Endothelial cell (in vitro differentiated cells): ENCODE data around the gene RUFY2. TPM values are rescaled to one million over a fixed set of nuclear protein-coding genes. Genes with fewer than 3 reads are reported as not detected.
A peak's percentile ranks its signal among the peaks of the same experiment; 100 is the strongest.

Experiments used
- DNase-seq: peaks from one replicate; pipeline ENCODE4 v3.0.0; 2021; ENCODE audit warnings: low spot score
- H3K27ac Mint-ChIP-seq: one replicate; pipeline ENCODE4 v1.8.0; 2021; ENCODE audit warnings: mixed read lengths, inconsistent platforms; ENCODE audit not compliant: unreplicated experiment
- H3K27me3 Mint-ChIP-seq: one replicate; pipeline ENCODE4 v1.8.0; 2021; ENCODE audit warnings: mild to moderate bottlenecking, moderate library complexity, mixed read lengths, inconsistent platforms; ENCODE audit not compliant: unreplicated experiment
- H3K36me3 Mint-ChIP-seq: one replicate; pipeline ENCODE4 v1.8.0; 2021; ENCODE audit warnings: mild to moderate bottlenecking, low read depth, mixed read lengths, inconsistent platforms; ENCODE audit not compliant: unreplicated experiment
- H3K4me1 Mint-ChIP-seq: one replicate; pipeline ENCODE4 v1.8.0; 2021; ENCODE audit warnings: mild to moderate bottlenecking, mixed read lengths, inconsistent platforms; ENCODE audit not compliant: unreplicated experiment
- H3K4me3 Mint-ChIP-seq: one replicate; pipeline ENCODE4 v1.8.0; 2021; ENCODE audit warnings: mild to moderate bottlenecking, mixed read lengths, inconsistent platforms; ENCODE audit not compliant: unreplicated experiment
- H3K9me3 Mint-ChIP-seq: one replicate; pipeline ENCODE4 v1.8.0; 2021; ENCODE audit warnings: mixed read lengths, inconsistent platforms; ENCODE audit not compliant: unreplicated experiment
- CTCF ChIP-seq: fragments of 200-600 bp; sonication (generic); IDR thresholded peaks from one replicate; pipeline ENCODE4 v1.5.0; 2021; ENCODE audit warnings: antibody characterized with exemption; ENCODE audit not compliant: unreplicated experiment
- total RNA-seq: library from RNA; stranded (reverse); fragmentation: NEBNext Ultra II Directional; extraction: Animal tissue kit (Norgen Biotek cat#: 25700); gene quantifications from one replicate; pipeline ENCODE4 v1.2.1, GENCODE V29; 2021; ENCODE audit not compliant: unreplicated experiment

The RUFY2 gene
- total RNA-seq, 1 donor from 2014 or later, result 24.7 TPM

GRCh38 chr10:68419376-68419775, 12.3 kb upstream of the RUFY2 start:
- H3K4me1 Mint-ChIP-seq, result peaks cover 10% of the 10 kb centered on the region
- no peak for DNase-seq
- H3K36me3 Mint-ChIP-seq, result peaks cover 5% of the 10 kb centered on the region
- H3K27me3 Mint-ChIP-seq, result no peaks in the 10 kb centered on the region
- H3K9me3 Mint-ChIP-seq, result no peaks in the 10 kb centered on the region
- H3K27ac Mint-ChIP-seq, result no peak overlapping the region
- H3K4me3 Mint-ChIP-seq, result no peak overlapping the region
- no peak for TF ChIP-seq CTCF

- TF ChIP-seq CTCF, result no peak
- Mint-ChIP-seq H3K27me3 (peaks cover 1% of the 10 kb centered on the region), H3K36me3 (no peaks in the 10 kb centered on the region), H3K9me3 (no peaks in the 10 kb centered on the region), H3K27ac (no peak overlapping the region), H3K4me1 (peaks cover 7% of the 10 kb centered on the region), H3K4me3 (no peak overlapping the region)
- DNase-seq, result no peak
Observed at GRCh38 chr10:68408898-68409518, 1.9 kb upstream of the RUFY2 start.

GRCh38 chr10:68406111-68406814, 814 bp downstream of the RUFY2 start:
- peaks cover 1% of the 10 kb centered on the region for H3K27me3 Mint-ChIP-seq
- no peak for TF ChIP-seq CTCF
- H3K9me3 Mint-ChIP-seq, result no peaks in the 10 kb centered on the region
- H3K4me1 Mint-ChIP-seq, result peaks cover 7% of the 10 kb centered on the region
- H3K27ac Mint-ChIP-seq, result peak overlapping the region; percentile 65
- H3K36me3 Mint-ChIP-seq, result no peaks in the 10 kb centered on the region
- DNase-seq, result peak; percentile 64
- peak overlapping the region; percentile 86 for H3K4me3 Mint-ChIP-seq

- Mint-ChIP-seq H3K27ac (no peak overlapping the region), H3K4me3 (no peak overlapping the region), H3K36me3 (no peaks in the 10 kb centered on the region), H3K27me3 (peaks cover 1% of the 10 kb centered on the region), H3K9me3 (no peaks in the 10 kb centered on the region), H3K4me1 (peaks cover 7% of the 10 kb centered on the region)
- no peak for DNase-seq
- TF ChIP-seq CTCF, result no peak
Observed at GRCh38 chr10:68403701-68404100, 3.4 kb downstream of the RUFY2 start.

- no peak for TF ChIP-seq CTCF
- no peaks in the 10 kb centered on the region for H3K9me3 Mint-ChIP-seq
- no peaks in the 10 kb centered on the region for H3K27me3 Mint-ChIP-seq
- DNase-seq, result no peak
- H3K36me3 Mint-ChIP-seq, result no peaks in the 10 kb centered on the region
- H3K4me1 Mint-ChIP-seq, result peaks cover 7% of the 10 kb centered on the region
- H3K27ac Mint-ChIP-seq, result no peak overlapping the region
- no peak overlapping the region for H3K4me3 Mint-ChIP-seq
Observed at GRCh38 chr10:68402276-68402675, 4.8 kb downstream of the RUFY2 start.
